Immature natural killer cell (primary cell): ENCODE measurements around the gene VTI1A. TPM values are rescaled to one million over a fixed set of nuclear protein-coding genes. Genes with fewer than 3 reads are reported as not detected.
"Not testable (repeated sequence)": the region's sequence is repeated elsewhere in the genome, so short reads cannot be mapped to it uniquely, and the experiment has no call there.

Experiments used
- DNase-seq, 3 donors: peaks; one replicate each; pipeline ENCODE4 v3.0.0; 2022; ENCODE audit warnings: mixed read lengths in 1 of 3
- H3K27ac Mint-ChIP-seq, 6 donors: one replicate each; pipeline ENCODE4 v1.8.0; 2020; ENCODE audit warnings: mixed read lengths in 6 of 6, mild to moderate bottlenecking in 5 of 6, inconsistent platforms in 4 of 6, moderate library complexity in 3 of 6
- H3K27me3 Mint-ChIP-seq, 3 donors: one replicate each; pipeline ENCODE4 v1.8.0; 2020 to 2021; ENCODE audit warnings: low read depth in 3 of 3, mild to moderate bottlenecking in 3 of 3, mixed read lengths in 3 of 3, moderate library complexity in 3 of 3, inconsistent platforms in 1 of 3
- H3K36me3 Mint-ChIP-seq, 3 donors: one replicate each; pipeline ENCODE4 v1.8.0; 2020; ENCODE audit warnings: mixed read lengths in 3 of 3, inconsistent platforms in 2 of 3, mild to moderate bottlenecking in 2 of 3
- H3K4me1 Mint-ChIP-seq, 2 donors: one replicate each; pipeline ENCODE4 v1.8.0; 2020; ENCODE audit warnings: inconsistent platforms in 2 of 2, mild to moderate bottlenecking in 2 of 2, mixed read lengths in 2 of 2, moderate library complexity in 1 of 2
- H3K4me3 Mint-ChIP-seq, 5 donors: one replicate each; pipeline ENCODE4 v1.8.0; 2020; ENCODE audit warnings: mild to moderate bottlenecking in 5 of 5, mixed read lengths in 5 of 5, inconsistent platforms in 3 of 5, moderate library complexity in 3 of 5
- H3K9me3 Mint-ChIP-seq, 6 donors: one replicate each; pipeline ENCODE4 v1.8.0; 2020; ENCODE audit warnings: mild to moderate bottlenecking in 6 of 6, mixed read lengths in 6 of 6, inconsistent platforms in 4 of 6, moderate library complexity in 3 of 6
- polyA plus RNA-seq, 3 donors: library from polyadenylated mRNA; unstranded; fragments of 300-500 nt; fragmentation: Illumina TruSeq; gene quantifications; one replicate each; pipeline ENCODE4 v1.2.3, GENCODE V29; 2021

VTI1A gene
- polyA plus RNA-seq, 3 donors from 2014 or later, result 15.0 to 40.2 (median 31.2) TPM

DNA sequence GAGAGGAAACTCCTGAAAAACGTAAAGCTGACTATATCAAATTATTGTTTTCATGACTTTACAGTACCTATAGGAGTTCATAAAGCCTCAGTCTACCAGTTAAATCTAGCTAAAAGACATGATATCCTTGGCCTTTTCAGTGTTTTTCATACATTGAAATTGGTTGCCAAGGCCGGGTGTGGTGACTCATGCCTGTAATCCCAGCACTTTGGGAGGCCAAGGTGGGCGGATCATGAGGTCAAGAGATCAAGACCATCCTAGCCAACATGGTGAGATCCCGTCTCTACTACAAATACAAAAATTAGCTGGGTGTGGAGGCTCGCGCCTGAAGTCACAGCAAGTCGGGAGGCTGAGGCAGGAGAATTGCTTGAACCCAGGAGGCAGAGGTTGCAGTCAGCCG is 53.0 kb downstream of the VTI1A start:
- not testable (repeated sequence) for H3K4me3 Mint-ChIP-seq, H3K9me3 Mint-ChIP-seq, DNase-seq, H3K27ac Mint-ChIP-seq, H3K27me3 Mint-ChIP-seq
- H3K36me3 Mint-ChIP-seq, result peaks cover 4 to 14% (median 7%) of the 10 kb centered on the region in 3 donors
- peaks cover 13 to 24% of the 10 kb centered on the region in 2 donors for H3K4me1 Mint-ChIP-seq

DNA sequence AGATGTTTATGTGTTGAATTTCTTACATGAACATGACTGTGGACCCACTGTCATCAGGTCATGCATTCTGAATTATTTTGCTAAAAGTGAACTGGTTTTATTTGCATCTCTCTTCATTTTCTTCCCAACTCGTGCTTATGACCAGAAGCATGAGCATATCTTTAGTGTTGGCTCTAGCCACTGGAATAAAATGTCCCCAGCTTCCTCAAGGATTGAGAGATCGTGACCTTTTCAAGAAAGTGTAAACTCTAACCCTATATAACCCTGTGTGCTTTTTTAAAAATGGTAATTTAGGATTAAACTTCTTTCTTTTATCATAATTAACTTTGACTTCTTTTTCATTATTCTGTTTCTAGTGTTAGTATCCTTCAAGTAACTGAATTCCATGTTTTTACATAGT is 55.5 kb downstream of the VTI1A start:
- no peaks in the 10 kb centered on the region for H3K9me3 Mint-ChIP-seq
- H3K27ac Mint-ChIP-seq, result no peak overlapping the region
- DNase-seq, result no peak
- H3K36me3 Mint-ChIP-seq, result peaks cover 4 to 14% (median 7%) of the 10 kb centered on the region in 3 donors
- H3K27me3 Mint-ChIP-seq, result no peaks in the 10 kb centered on the region
- peaks cover 5 to 15% of the 10 kb centered on the region in 2 donors for H3K4me1 Mint-ChIP-seq
- H3K4me3 Mint-ChIP-seq, result no peak overlapping the region

DNA sequence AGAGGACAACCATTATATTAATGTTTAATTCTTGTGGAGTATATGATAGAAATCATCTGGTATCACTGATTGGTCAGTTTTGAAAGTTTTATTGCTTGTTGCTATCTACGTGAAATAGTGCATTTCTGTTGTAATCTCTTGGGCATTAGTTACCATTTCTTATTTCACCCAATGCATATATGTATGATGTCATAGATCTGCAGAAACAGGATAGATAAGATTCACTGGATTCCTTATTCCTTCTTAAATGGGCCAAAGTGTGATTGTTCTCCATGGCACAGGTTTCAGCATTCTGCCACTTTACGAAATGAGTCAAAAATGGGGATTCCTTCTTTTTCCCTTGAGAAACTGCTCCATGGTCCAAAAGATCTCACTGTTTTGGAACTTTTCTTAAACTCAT is 56.6 kb downstream of the VTI1A start:
- H3K4me1 Mint-ChIP-seq, result peaks cover 0 to 16% of the 10 kb centered on the region in 2 donors
- no peaks in the 10 kb centered on the region for H3K9me3 Mint-ChIP-seq
- H3K27me3 Mint-ChIP-seq, result no peaks in the 10 kb centered on the region
- H3K4me3 Mint-ChIP-seq, result no peak overlapping the region
- no peak for DNase-seq
- H3K27ac Mint-ChIP-seq, result no peak overlapping the region
- H3K36me3 Mint-ChIP-seq, result peaks cover 4 to 14% (median 7%) of the 10 kb centered on the region in 3 donors

DNA sequence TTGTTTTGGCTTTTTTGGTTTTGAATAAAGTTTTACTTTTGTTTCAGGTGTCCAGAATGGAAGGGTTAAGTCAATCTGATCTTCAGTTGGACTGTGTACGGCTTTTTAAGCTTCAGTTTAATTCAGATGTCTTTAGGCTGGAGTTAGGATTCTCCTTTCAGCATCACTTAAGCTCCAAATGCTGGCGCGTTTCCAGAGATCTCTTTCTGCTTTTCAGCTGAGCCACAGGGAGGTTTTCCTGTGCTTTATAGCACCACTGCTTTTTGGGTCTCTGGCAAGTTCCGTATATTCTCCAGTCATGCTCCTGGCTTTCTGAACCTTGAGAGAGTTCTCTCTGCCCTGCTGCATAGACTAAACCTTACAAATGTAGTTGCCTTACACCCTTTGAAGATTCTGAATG is 60.0 kb downstream of the VTI1A start:
- DNase-seq, result no peak
- Mint-ChIP-seq H3K4me1 (peaks cover 19 to 46% of the 10 kb centered on the region in 2 donors), H3K4me3 (no peak overlapping the region), H3K27ac (no peak overlapping the region), H3K9me3 (no peaks in the 10 kb centered on the region), H3K36me3 (peaks cover 0 to 3% (median 0%) of the 10 kb centered on the region in 3 donors), H3K27me3 (peaks cover 0 to 1% (median 0%) of the 10 kb centered on the region in 3 donors)

DNA sequence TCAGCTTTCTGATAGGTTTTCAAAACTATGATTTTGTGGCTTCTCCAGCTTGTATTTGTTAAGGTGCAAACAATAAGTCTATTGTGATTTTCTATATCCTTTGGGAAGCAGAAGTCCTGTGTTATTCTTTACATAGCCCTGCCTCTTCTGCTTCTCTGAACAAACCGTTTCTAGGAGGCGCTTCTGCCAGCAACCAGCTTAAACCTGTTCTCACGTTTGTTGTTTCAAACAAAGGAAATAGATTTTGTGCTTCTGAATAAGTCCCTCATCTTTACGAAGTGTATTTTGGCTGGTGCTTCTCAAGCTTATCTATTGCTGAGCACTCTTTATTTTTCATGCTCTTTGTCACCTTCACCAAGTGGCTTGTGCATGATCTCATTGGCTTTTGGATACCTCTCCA is 61.0 kb downstream of the VTI1A start:
- no peak overlapping the region for H3K4me3 Mint-ChIP-seq
- peaks cover 19 to 47% of the 10 kb centered on the region in 2 donors for H3K4me1 Mint-ChIP-seq
- no peaks in the 10 kb centered on the region for H3K9me3 Mint-ChIP-seq
- peaks cover 0 to 1% (median 0%) of the 10 kb centered on the region in 3 donors for H3K27me3 Mint-ChIP-seq
- no peak overlapping the region for H3K27ac Mint-ChIP-seq
- no peak for DNase-seq
- H3K36me3 Mint-ChIP-seq, result peaks cover 0 to 3% (median 0%) of the 10 kb centered on the region in 3 donors

DNA sequence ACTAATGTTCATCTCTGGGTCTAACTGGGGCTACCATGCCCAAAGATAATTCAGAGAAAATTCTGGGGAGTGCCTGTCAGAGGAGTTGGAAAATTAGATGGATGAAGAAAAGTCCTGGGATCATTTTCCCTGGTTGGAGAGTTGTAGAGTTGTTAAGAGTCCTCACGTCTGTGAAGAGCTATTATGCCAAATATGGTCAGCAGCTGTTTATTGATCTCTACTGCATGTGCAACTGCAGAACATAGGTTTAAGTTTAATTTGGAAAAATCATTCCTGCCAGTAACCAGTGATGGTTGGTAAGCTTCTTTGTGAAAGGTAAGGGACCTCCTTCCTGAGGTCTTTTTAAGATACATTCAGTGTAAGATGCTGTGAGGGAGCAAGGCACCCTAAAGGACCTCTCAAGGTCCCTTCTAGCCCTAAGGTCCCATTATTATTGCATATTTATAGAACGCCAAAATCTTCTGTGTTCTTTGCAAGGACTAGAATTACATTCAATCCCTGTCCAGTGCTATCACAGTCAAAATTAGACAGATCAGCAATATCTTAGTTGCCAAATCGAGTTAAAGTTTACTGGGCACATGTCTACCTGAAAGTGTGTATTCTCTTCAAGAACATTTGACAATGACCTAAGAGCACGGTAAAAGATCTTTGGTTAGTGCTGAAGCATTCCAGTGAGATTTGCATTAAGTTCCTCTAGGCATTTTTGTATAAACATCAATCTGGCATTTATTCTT is 62.7 kb downstream of the VTI1A start:
- Mint-ChIP-seq H3K27ac (peak overlapping the region in 1 of 6 donors; percentile 6), H3K4me1 (peaks cover 19 to 47% of the 10 kb centered on the region in 2 donors)

DNA sequence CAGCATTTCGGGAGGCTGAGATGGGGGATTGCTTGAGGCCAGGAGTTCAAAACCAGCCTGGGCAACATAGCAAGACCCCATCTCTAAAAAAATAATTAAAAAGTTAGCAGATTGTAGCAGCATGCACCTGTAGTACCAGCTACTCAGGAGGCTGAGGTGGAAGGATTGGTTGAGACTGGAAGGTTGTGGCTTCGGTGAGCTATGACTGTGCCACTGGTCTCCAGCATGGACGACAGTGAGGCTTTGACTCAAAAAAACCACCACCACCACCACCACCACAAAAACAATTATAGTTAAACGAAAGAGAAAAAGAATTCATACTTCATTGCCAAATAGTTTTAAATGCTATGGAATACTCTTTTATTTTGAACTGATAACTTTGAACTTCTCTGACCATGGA is 63.4 kb downstream of the VTI1A start:
- peaks cover 0 to 1% (median 0%) of the 10 kb centered on the region in 3 donors for H3K27me3 Mint-ChIP-seq
- H3K36me3 Mint-ChIP-seq, result peaks cover 0 to 3% (median 0%) of the 10 kb centered on the region in 3 donors
- no peak overlapping the region for H3K4me3 Mint-ChIP-seq
- no peaks in the 10 kb centered on the region for H3K9me3 Mint-ChIP-seq
- peaks cover 19 to 47% of the 10 kb centered on the region in 2 donors for H3K4me1 Mint-ChIP-seq
- no peak overlapping the region for H3K27ac Mint-ChIP-seq
- DNase-seq, result peak in 1 of 3 donors; percentile 6

More for the DNA sequence above, 62.7 kb downstream of the VTI1A start:
- DNase-seq, result no peak
- peaks cover 0 to 3% (median 0%) of the 10 kb centered on the region in 3 donors for H3K36me3 Mint-ChIP-seq
- H3K27me3 Mint-ChIP-seq, result peaks cover 0 to 1% (median 0%) of the 10 kb centered on the region in 3 donors
- H3K9me3 Mint-ChIP-seq, result no peaks in the 10 kb centered on the region
- H3K4me3 Mint-ChIP-seq, result no peak overlapping the region

DNA sequence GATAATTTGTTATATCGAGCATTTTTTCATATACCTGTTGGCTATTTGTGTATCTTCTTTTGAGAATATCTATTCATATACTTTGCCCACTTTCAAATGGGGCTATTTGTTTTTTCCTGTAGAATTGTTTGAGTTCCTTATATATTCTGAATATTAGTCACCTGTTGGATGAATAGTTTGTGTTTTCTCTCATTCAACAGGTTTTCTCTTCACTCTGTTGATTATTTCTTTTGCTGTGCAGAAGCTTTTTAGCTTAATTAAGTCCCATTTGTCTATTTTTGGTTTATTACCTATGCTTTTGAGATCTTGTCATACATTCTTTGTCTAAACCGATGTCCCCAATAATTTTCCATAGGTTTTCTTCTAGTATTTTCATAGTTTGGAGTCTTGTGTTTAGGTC is 65.3 kb downstream of the VTI1A start:
- Mint-ChIP-seq H3K27me3 (peaks cover 0 to 1% (median 0%) of the 10 kb centered on the region in 3 donors), H3K4me3 (no peak overlapping the region), H3K4me1 (peaks cover 19 to 38% of the 10 kb centered on the region in 2 donors), H3K9me3 (no peaks in the 10 kb centered on the region), H3K27ac (no peak overlapping the region), H3K36me3 (peaks cover 0 to 3% (median 0%) of the 10 kb centered on the region in 3 donors)
- no peak for DNase-seq

DNA sequence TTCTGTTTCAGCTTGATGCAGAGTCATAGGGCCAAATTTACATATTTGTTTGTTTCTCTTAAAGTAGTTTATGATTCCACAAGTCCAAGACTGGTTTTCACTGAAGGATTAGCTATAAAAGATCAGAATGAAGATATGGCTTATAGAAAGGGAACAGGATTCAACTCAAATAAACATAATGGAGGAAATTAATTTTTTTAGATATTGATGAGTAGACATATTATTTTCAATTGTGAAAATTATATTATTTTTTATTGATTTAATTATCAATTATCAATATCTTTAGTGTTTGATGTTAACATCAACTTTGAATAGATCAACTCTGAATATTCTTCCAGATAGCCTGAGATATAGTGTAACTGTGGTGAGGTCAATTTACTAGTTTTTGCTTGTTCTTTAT is 68.1 kb downstream of the VTI1A start:
- no peak overlapping the region for H3K27ac Mint-ChIP-seq
- H3K9me3 Mint-ChIP-seq, result no peaks in the 10 kb centered on the region
- peaks cover 0 to 1% (median 0%) of the 10 kb centered on the region in 3 donors for H3K27me3 Mint-ChIP-seq
- H3K36me3 Mint-ChIP-seq, result peaks cover 0 to 3% (median 0%) of the 10 kb centered on the region in 3 donors
- H3K4me3 Mint-ChIP-seq, result no peak overlapping the region
- peaks cover 12 to 19% of the 10 kb centered on the region in 2 donors for H3K4me1 Mint-ChIP-seq
- DNase-seq, result no peak

DNA sequence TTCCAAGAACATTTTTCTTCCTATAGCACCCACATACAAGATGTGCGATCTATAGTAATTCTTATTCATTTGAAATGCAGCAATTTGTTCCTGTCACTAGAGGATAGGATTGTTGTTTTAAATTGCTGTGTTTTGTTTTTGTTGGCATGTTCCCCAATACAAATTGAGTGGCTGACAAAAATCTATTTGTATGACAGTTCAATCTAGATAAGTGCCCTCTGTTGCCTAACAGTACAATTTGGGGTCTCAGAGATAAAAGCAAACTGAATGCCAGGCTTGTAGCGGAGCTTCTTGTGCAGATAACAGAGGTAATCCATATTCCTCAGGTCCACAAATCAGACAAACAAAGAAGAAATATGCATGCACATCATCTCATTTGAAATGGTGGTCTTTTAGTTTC is 68.8 kb downstream of the VTI1A start:
- Mint-ChIP-seq H3K4me1 (peaks cover 5 to 11% of the 10 kb centered on the region in 2 donors), H3K36me3 (peaks cover 0 to 3% (median 0%) of the 10 kb centered on the region in 3 donors), H3K27ac (no peak overlapping the region), H3K9me3 (no peaks in the 10 kb centered on the region), H3K4me3 (no peak overlapping the region), H3K27me3 (peaks cover 0 to 1% (median 0%) of the 10 kb centered on the region in 3 donors)
- DNase-seq, result no peak

DNA sequence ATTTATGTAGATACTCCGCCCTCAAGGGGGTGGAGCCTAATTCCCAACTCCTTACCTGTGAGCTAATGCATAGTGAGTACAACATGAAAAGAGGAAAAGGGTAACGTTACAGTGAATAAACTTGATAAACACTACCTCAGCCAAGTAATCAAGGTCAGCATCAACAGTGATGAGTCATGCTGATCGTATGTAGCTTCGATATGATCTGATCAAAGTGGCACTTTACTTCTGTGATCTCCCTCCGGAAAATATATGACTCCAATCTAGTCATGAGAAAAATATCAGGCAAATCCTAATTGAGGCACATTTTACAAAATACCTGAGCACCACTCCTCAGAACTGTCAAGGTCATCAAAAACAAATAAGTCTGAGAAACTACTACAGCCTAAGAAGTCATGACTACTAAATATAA is 70.4 kb downstream of the VTI1A start:
- Mint-ChIP-seq H3K4me1 (no peaks in the 10 kb centered on the region), H3K27me3 (no peaks in the 10 kb centered on the region), H3K36me3 (no peaks in the 10 kb centered on the region), H3K9me3 (no peaks in the 10 kb centered on the region), H3K4me3 (no peak overlapping the region), H3K27ac (no peak overlapping the region)
- DNase-seq, result no peak

DNA sequence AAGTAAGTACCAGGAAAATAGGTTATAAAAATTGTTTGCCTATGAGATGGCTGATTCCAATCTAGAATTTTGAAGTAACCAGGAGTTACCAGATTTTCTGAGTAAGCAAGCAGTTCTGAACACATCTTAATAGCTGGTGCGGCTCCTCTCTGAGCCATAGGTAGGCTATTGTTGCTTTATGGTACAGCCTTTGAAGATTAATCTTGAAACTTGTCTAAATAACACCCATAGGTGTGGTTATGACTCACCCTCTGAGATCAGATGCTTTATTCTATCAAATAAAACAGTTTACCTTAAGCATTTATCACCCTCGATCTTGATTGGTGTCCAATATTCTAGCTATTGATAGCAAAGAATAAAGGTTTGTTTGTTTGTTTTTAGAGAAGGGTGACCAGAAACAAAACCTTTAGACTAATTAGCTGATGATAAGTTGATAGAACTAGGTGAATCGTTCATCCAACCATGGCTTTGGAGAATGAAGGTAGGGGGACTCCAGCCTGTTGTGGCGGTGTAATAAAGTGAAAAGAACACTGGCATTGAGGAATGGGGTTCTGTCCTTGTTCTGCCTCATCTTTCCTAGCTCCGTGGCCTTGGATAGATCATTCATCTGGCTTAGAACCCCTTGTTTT is 72.2 kb downstream of the VTI1A start:
- no peak overlapping the region for H3K4me3 Mint-ChIP-seq
- H3K27ac Mint-ChIP-seq, result no peak overlapping the region
- H3K36me3 Mint-ChIP-seq, result no peaks in the 10 kb centered on the region
- H3K4me1 Mint-ChIP-seq, result peaks cover 0 to 12% of the 10 kb centered on the region in 2 donors
- H3K27me3 Mint-ChIP-seq, result no peaks in the 10 kb centered on the region
- no peak for DNase-seq
- H3K9me3 Mint-ChIP-seq, result no peaks in the 10 kb centered on the region

DNA sequence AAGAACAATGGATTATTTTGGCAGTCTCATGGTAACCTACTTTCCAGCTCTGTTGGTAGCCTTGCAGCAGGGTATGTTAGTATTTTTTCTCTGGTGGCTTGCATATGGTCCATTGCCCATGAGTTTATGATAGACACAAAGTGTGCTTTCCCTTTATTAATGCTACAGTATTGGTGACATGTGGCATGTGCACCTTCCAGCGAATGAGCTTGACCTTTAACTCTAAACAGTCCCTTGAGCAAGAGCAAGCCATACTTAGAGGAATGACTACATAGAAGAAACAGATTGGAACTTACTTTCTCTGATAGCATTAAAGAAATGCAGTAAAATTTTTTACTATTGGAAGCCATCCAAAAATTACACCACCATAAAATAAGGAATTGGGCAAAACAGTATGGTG is 73.9 kb downstream of the VTI1A start:
- Mint-ChIP-seq H3K9me3 (no peaks in the 10 kb centered on the region), H3K4me1 (peaks cover 9 to 24% of the 10 kb centered on the region in 2 donors), H3K27ac (no peak overlapping the region), H3K4me3 (no peak overlapping the region), H3K27me3 (no peaks in the 10 kb centered on the region), H3K36me3 (no peaks in the 10 kb centered on the region)
- no peak for DNase-seq

DNA sequence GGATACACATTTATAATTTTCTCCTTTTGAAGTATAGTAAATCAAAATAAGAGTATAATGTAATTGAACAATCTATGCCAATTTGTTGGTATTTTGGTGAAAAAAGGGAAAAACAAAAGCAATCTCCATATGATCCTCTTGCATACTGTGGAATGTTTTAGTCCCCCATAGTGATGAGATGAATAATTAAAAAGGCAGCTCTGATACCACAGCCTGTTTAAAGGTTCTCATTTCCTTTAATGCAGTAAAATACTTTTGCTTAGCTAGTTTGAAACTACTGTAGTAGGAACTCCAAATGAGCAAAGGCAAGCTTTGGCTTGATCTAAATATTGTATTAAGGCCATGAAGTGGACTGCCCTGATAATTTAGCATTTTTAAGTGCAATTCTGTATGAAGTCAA is 77.6 kb downstream of the VTI1A start:
- H3K4me3 Mint-ChIP-seq, result no peak overlapping the region
- H3K9me3 Mint-ChIP-seq, result no peaks in the 10 kb centered on the region
- DNase-seq, result no peak

More for the DNA sequence above, 77.6 kb downstream of the VTI1A start:
- Mint-ChIP-seq H3K36me3 (no peaks in the 10 kb centered on the region), H3K4me1 (peaks cover 20 to 37% of the 10 kb centered on the region in 2 donors), H3K27me3 (no peaks in the 10 kb centered on the region), H3K27ac (peak overlapping the region in 1 of 6 donors; percentile 55)
